ENCODE results near the gene FBXO10. TPM values are rescaled to one million over a fixed set of nuclear protein-coding genes. Genes with fewer than 3 reads are reported as not detected.
"Not testable (repeated sequence)": the region's sequence is repeated elsewhere in the genome, so short reads cannot be mapped to it uniquely, and the experiment has no call there.

FBXO10 gene
- total and polyA plus RNA-seq, 2 donors from 2014 or later: 6.2 to 6.7 TPM

DNA sequence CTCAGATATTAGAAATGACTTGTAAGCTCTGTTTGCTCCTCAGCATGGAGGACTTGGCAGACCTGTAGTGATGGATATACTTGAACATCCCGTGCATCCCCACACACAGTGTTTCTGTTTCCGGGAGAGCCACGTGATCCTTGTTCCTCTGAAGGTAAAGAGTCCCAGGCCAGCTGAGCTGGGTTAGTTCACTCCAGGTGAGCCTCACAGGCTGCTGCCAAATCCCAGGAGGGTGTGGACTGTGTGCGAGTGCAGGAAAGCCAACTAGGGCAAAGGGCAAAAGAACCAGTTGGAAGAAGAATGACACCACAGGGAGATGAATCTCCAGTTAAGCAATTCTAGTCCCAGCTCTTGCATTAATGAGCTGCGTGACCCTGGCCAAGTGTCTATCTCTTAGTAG, 26.6 kb upstream of the FBXO10 start:
- Histone ChIP-seq H3K36me3 (ENCODE audit: control insufficient read depth in 2 of 3, insufficient read depth in 3 of 3, low read length in 3 of 3) (no peaks in the 10 kb centered on the region), H3K9me3 (ENCODE audit: control insufficient read depth in 2 of 3, insufficient read depth in 1 of 3, low read length in 3 of 3) (no peaks in the 10 kb centered on the region), H3K4me3 (ENCODE audit: low read length in 3 of 3) (no peak overlapping the region), H3K27ac (ENCODE audit: low read depth in 2 of 2, low read length in 2 of 2) (no peak overlapping the region), H3K9ac (ENCODE audit: low read length in 3 of 3) (no peak overlapping the region), H3K4me1 (ENCODE audit: control insufficient read depth in 2 of 3, insufficient read depth in 2 of 3, low read depth in 1 of 3, low read length in 3 of 3) (no peaks in the 10 kb centered on the region), H3K27me3 (ENCODE audit: control insufficient read depth, insufficient read depth, low read length) (no peaks in the 10 kb centered on the region)
- DNase-seq (no peak), FAIRE-seq (no peak)
- TF ChIP-seq, protein P1, sequence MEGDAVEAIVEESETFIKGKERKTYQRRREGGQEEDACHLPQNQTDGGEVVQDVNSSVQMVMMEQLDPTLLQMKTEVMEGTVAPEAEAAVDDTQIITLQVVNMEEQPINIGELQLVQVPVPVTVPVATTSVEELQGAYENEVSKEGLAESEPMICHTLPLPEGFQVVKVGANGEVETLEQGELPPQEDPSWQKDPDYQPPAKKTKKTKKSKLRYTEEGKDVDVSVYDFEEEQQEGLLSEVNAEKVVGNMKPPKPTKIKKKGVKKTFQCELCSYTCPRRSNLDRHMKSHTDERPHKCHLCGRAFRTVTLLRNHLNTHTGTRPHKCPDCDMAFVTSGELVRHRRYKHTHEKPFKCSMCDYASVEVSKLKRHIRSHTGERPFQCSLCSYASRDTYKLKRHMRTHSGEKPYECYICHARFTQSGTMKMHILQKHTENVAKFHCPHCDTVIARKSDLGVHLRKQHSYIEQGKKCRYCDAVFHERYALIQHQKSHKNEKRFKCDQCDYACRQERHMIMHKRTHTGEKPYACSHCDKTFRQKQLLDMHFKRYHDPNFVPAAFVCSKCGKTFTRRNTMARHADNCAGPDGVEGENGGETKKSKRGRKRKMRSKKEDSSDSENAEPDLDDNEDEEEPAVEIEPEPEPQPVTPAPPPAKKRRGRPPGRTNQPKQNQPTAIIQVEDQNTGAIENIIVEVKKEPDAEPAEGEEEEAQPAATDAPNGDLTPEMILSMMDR (IDR thresholded peaks at IDR 0.05; ENCODE audit: borderline replicate concordance, extremely low read depth, insufficient read depth): no peak
- intact Hi-C loops (cut with DNase I): no loop called here

DNA sequence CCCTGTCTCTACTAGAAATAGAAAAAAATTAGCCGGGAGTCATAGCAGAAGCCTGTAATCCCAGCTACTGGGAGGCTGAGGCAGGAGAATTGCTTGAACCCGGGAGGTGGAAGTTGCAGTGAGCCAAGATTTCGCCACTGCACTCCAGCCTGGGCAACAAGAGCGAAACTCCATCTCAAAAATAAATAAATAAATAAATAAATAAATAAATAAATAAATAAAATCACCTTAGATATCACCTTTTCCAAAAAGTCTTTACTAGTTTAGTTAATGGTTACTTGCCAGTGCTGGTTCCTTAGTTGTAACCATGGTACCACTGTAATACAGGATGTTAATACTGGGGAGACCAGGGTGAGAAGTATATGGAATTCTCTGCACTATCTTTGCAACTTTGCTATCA, 25.9 kb upstream of the FBXO10 start:
- H3K4me3 ChIP-seq (ENCODE audit: low read length in 3 of 3); H3K27me3 ChIP-seq (ENCODE audit: control insufficient read depth, insufficient read depth, low read length); H3K9ac ChIP-seq (ENCODE audit: low read length in 3 of 3); intact Hi-C loops (cut with DNase I); DNase-seq; H3K9me3 ChIP-seq (ENCODE audit: control insufficient read depth in 2 of 3, insufficient read depth in 1 of 3, low read length in 3 of 3); H3K27ac ChIP-seq (ENCODE audit: low read depth in 2 of 2, low read length in 2 of 2); H3K4me1 ChIP-seq (ENCODE audit: control insufficient read depth in 2 of 3, insufficient read depth in 2 of 3, low read depth in 1 of 3, low read length in 3 of 3); FAIRE-seq; H3K36me3 ChIP-seq (ENCODE audit: control insufficient read depth in 2 of 3, insufficient read depth in 3 of 3, low read length in 3 of 3): not testable (repeated sequence)

DNA sequence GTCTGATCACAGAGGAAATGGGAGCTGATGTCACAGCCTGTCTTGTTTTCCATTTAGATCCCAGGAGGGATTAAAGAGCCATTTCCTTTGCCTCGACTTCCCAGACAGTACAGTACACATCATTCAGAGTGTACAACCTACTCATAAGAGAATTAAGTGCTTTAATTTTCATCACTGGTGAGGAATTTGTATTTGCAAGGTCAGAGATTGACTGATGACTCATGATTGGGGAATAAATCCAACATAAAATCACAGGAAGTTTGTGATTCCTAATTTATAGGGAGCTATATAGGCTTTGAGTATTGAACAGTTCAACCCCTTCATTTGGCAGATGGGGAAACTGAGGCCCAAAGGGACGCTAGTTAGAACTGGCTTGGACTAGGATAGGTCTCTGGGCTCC, 20.3 kb upstream of the FBXO10 start:
- no peak for FAIRE-seq
- DNase-seq: no peak
- Histone ChIP-seq H3K27ac (ENCODE audit: low read depth in 2 of 2, low read length in 2 of 2) (no peak overlapping the region), H3K27me3 (ENCODE audit: control insufficient read depth, insufficient read depth, low read length) (no peaks in the 10 kb centered on the region), H3K4me3 (ENCODE audit: low read length in 3 of 3) (no peak overlapping the region), H3K36me3 (ENCODE audit: control insufficient read depth in 2 of 3, insufficient read depth in 3 of 3, low read length in 3 of 3) (no peaks in the 10 kb centered on the region), H3K4me1 (ENCODE audit: control insufficient read depth in 2 of 3, insufficient read depth in 2 of 3, low read depth in 1 of 3, low read length in 3 of 3) (peaks cover 0 to 3% (median 0%) of the 10 kb centered on the region in 3 donors), H3K9me3 (ENCODE audit: control insufficient read depth in 2 of 3, insufficient read depth in 1 of 3, low read length in 3 of 3) (no peaks in the 10 kb centered on the region), H3K9ac (ENCODE audit: low read length in 3 of 3) (no peak overlapping the region)
- TF ChIP-seq, protein P1 (IDR thresholded peaks at IDR 0.05; ENCODE audit: borderline replicate concordance, extremely low read depth, insufficient read depth): no peak
- intact Hi-C loops (cut with DNase I): no loop called here

DNA sequence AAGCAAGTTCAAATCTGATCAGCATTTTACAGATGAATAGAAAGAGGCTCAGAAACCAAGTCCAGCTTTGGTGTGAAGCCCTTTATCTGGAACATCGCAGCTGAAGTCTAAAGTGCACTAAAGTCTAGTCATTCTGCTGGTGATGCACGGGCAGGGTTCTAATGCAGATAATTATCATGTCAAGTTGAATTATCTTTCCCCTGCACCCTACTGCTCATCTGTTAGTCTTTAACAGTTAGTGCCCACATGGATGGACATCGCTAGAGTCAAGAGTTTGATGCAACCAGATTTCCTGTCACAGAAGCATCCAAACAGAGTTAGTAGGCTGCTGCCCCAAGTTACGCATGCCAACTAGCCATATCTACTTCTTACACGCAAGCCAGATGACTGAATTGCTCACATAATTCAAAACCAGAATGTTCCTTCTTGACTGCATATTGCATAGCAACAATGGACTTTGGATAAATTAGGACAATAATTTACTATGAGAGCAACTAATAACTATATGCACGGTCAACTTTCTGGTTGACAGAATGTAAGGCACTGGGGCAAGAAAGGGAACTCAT, 17.8 kb upstream of the FBXO10 start:
- H3K4me1 ChIP-seq (ENCODE audit: control insufficient read depth in 2 of 3, insufficient read depth in 2 of 3, low read depth in 1 of 3, low read length in 3 of 3): peaks cover 0 to 7% (median 2%) of the 10 kb centered on the region in 3 donors
- no peak for DNase-seq
- no peak overlapping the region for H3K9ac ChIP-seq (ENCODE audit: low read length in 3 of 3)
- H3K4me3 ChIP-seq (ENCODE audit: low read length in 3 of 3): no peak overlapping the region
- no peak for FAIRE-seq
- H3K36me3 ChIP-seq (ENCODE audit: control insufficient read depth in 2 of 3, insufficient read depth in 3 of 3, low read length in 3 of 3): no peaks in the 10 kb centered on the region
- no peaks in the 10 kb centered on the region for H3K27me3 ChIP-seq (ENCODE audit: control insufficient read depth, insufficient read depth, low read length)
- no peaks in the 10 kb centered on the region for H3K9me3 ChIP-seq (ENCODE audit: control insufficient read depth in 2 of 3, insufficient read depth in 1 of 3, low read length in 3 of 3)
- no peak overlapping the region for H3K27ac ChIP-seq (ENCODE audit: low read depth in 2 of 2, low read length in 2 of 2)
- TF ChIP-seq, protein P1 (IDR thresholded peaks at IDR 0.05; ENCODE audit: borderline replicate concordance, extremely low read depth, insufficient read depth): no peak
- intact Hi-C loops (cut with DNase I): no loop called here
